Heart left ventricle (tissue), 16 donors: Measurements from ENCODE around the gene FOXP1. TPM values are rescaled to one million over a fixed set of nuclear protein-coding genes. Genes with fewer than 3 reads are reported as not detected.
A peak's percentile ranks its signal among the peaks of the same experiment; 100 is the strongest.

Experiments
- ATAC-seq, 4 donors: fragments of 200-7000 bp; cut with Tn5 transposase; one replicate each; pipeline ENCODE4 v1.9.1; 2020 to 2022; ENCODE audit warnings: moderate library complexity in 4 of 4, mild to moderate bottlenecking in 3 of 4, moderate number of reproducible peaks in 1 of 4
- DNase-seq, 5 donors: peaks; one replicate each; pipeline ENCODE4 v3.0.0-alpha.2; 2020
- H3K27ac ChIP-seq, 12 donors: fragments of 200-600 bp; sonication (generic) in 4 of 12; one replicate each; pipeline versions ENCODE4 v1.5.0 to v1.8.0; 2016 to 2022; ENCODE audit warnings: mild to moderate bottlenecking in 2 of 12
- H3K27me3 ChIP-seq, 9 donors: fragments of 200-600 bp; sonication (generic) in 2 of 9; one replicate each; pipeline versions ENCODE4 v1.5.1 to v1.8.0; 2016 to 2022; ENCODE audit warnings: mild to moderate bottlenecking in 3 of 9
- H3K36me3 ChIP-seq, 9 donors: fragments of 200-600 bp; sonication (generic) in 2 of 9; one replicate each; pipeline versions ENCODE4 v1.5.0 to v1.8.0; 2018 to 2022; ENCODE audit warnings: mild to moderate bottlenecking in 2 of 9
- H3K4me1 ChIP-seq, 12 donors: fragments of 200-600 bp; sonication (generic) in 4 of 12; one replicate each; pipeline versions ENCODE4 v1.5.0 to v1.8.0; 2016 to 2022; ENCODE audit warnings: mild to moderate bottlenecking in 3 of 12
- H3K4me3 ChIP-seq, 12 donors: fragments of 200-600 bp; sonication (generic) in 4 of 12; one replicate each; pipeline versions ENCODE4 v1.5.0 to v1.8.0; 2017 to 2022; ENCODE audit warnings: mild to moderate bottlenecking in 9 of 12, moderate library complexity in 4 of 12
- H3K9me3 ChIP-seq, 12 donors: fragments of 200-600 bp; sonication (generic) in 4 of 12; one replicate each; pipeline versions ENCODE4 v1.5.0 to v1.8.0; 2016 to 2022; ENCODE audit warnings: mild to moderate bottlenecking in 1 of 12
- CTCF ChIP-seq, 12 donors: fragments of 200-600 bp; sonication (generic) in 4 of 12; IDR thresholded peaks; one replicate each; pipeline versions ENCODE4 v1.5.0 to v1.8.0; 2018 to 2022; ENCODE audit warnings: antibody characterized with exemption in 12 of 12, mild to moderate bottlenecking in 5 of 12
- POLR2A ChIP-seq, 2 donors: fragments of 450-650 bp; IDR thresholded peaks; one replicate each; pipeline ENCODE4 v1.6.1; 2017; ENCODE audit warnings: antibody characterized with exemption in 2 of 2, mild to moderate bottlenecking in 2 of 2, moderate library complexity in 2 of 2
- WGBS, 4 donors: extraction: QIAGEN DNeasy Blood & Tissue Kit in 2 of 4; methylation state at CpG; one replicate each; pipeline versions ENCODE4 v1.1.5 to v1.1.7; 2013 to 2018; 5-methylcytosine and 5-hydroxymethylcytosine counted together
- intact Hi-C, 10 donors: fragments of 100-400 bp; cut with DNase I; formaldehyde crosslinking; loops; one replicate each; pipeline versions ENCODE4 v1.11.1 to v1.14.2; 2022
- polyA plus RNA-seq, 2 donors: library from polyadenylated mRNA; stranded (reverse); fragments of 200-250 nt; gene quantifications; one replicate each; pipeline ENCODE4 v1.2.3, GENCODE V29; 2013
- total RNA-seq, 9 donors: library from RNA; depleted of rRNA in 2 of 9; stranded (reverse); fragments of >200 nt in 2 of 9; fragmentation: NEBNext Ultra II Directional in 3 of 9; extraction: Animal tissue kit (Norgen Biotek cat#: 25700) in 3 of 9; gene quantifications; one replicate each; pipeline versions ENCODE4 v1.1.0 to v1.2.4, GENCODE V29; 2016 to 2023
- donor health status: ischemic (EF 13 %, LVEDD 7.1; RV severe dilation, severe dysfunction).
- donor health status: healthy with polysubstance abuse.
- donor health status: DM: no; HTN: yes; CAD: no.
- donor health status: DM: no; HTN: no; CAD: no.
- donor health status: ischemic (EF 25% LVEDD 6.9; RV normal size, moderate dysfunction).
- donor health status: ischemic (EF 25% LVEDD 5.7; RV mildly dilated, moderate dysfunction).
- donor health status: healthy.
- donor health status: DM: yes; HTN: yes; CAD: no.
- donor health status: ischemic (EF 35%, LVEDD 5.7; RV mildly dilated, moderate dysfunction).
- donor health status: nonischemic (EF 11% LVEDD 7.7; RV severe dilation, severe dysfunction).
- donor health status: DM: yes; HTN: yes; CAD: no.
- donor health status: PGD.
- donor health status: ischemic (EF 29% LVEDD 5.4; RV normal size, mild dysfunction).
- donor health status: nonischemic (EF 23%, LVEDD 6.1; RV moderate dilation, normal function).

The FOXP1 gene
- total and polyA plus RNA-seq, 11 donors = 14.9 to 67.8 (median 41.1) TPM

GRCh38 chr3:71101626-71102025 is 481.9 kb downstream of the FOXP1 start:
- peak overlapping the region in 1 of 12 donors; percentile 5 for H3K4me3 ChIP-seq
- TF ChIP-seq POLR2A (IDR thresholded peaks at IDR 0.05) = no peak
- TF ChIP-seq CTCF (IDR thresholded peaks at IDR 0.05) = no peak
- no peaks in the 10 kb centered on the region for H3K9me3 ChIP-seq
- H3K36me3 ChIP-seq = no peaks in the 10 kb centered on the region
- WGBS, 4 donors = 64 to 77% (median 72%) methylated on average over 5 of the region's 5 CpGs
- H3K4me1 ChIP-seq = peaks cover 5 to 61% (median 39%) of the 10 kb centered on the region in 12 donors
- H3K27me3 ChIP-seq = no peaks in the 10 kb centered on the region
- intact Hi-C loops = no loop called here
- ATAC-seq (peak in 1 of 4 donors; percentile 35), DNase-seq (no peak)
- peak overlapping the region in 7 of 12 donors; percentile 3 to 65 (median 56) for H3K27ac ChIP-seq

DNA sequence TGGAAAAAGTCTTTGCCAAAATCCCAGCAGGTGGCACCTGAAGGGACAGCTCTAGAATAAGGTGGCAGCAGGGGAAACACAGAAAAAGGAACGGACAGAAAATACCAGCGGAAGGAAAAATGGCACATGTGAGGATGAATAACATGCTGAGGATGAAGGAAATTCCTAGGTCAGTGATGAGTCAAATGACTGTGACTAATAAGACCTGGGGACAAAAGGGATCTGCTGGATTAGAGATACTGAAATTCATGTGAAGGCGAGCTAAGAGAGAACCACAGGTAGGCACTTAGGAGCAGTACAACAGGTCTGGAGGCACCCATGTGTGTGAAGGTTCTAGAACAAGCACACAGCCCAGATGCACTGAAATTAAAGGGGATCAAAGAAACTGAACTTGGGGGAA is 482.5 kb downstream of the FOXP1 start:
- Histone ChIP-seq H3K36me3 (no peaks in the 10 kb centered on the region), H3K27ac (peak overlapping the region in 2 of 12 donors; percentile 28 to 65), H3K4me1 (peaks cover 5 to 61% (median 40%) of the 10 kb centered on the region in 12 donors), H3K9me3 (no peaks in the 10 kb centered on the region), H3K4me3 (no peak overlapping the region), H3K27me3 (no peaks in the 10 kb centered on the region)
- ATAC-seq (no peak), DNase-seq (no peak)
- no peak for TF ChIP-seq CTCF (IDR thresholded peaks at IDR 0.05)
- TF ChIP-seq POLR2A (IDR thresholded peaks at IDR 0.05) = no peak
- intact Hi-C loops = no loop called here
- WGBS, 4 donors = 87 to 92% (median 89%) methylated on average over 3 of the region's 3 CpGs

DNA sequence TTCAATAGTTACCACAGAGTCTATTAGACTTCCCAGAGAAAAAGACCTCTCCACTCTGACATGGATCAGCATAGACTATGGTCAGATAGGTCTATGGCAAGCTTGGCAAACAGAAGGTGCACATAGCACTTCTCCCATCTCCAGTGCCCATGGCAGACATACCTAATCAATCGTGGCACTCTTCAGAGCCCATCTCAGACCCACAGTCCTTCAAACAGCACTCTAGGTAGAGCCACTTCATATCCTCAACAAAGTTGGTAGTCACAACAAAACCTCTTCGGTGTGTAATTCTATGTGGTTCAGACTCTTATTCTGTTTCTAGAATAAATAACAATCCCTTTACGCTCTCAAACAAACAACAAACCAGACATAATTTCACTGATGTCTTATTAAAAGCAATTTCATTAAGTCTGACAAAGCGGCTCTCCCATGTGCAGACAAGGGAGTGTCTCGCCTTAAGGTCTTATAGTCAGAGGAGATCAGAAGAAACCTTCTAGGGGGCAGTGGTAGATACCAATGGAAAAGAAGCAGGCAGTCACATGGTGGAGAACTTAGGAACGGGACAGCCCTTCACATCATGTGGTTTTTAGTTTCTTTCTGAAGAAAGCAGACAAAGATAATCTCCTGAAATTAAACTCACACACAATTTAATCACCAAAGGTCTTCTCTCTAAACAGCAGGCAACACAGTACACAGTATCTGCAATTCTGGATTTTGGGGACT is 483.4 kb downstream of the FOXP1 start:
- peak overlapping the region in 1 of 12 donors; percentile 28 for H3K27ac ChIP-seq
- TF ChIP-seq POLR2A (IDR thresholded peaks at IDR 0.05) (no peak), CTCF (IDR thresholded peaks at IDR 0.05) (no peak)

GRCh38 chr3:71097557-71097956 is 486.0 kb downstream of the FOXP1 start:
- H3K27me3 ChIP-seq = no peaks in the 10 kb centered on the region
- TF ChIP-seq CTCF (IDR thresholded peaks at IDR 0.05) = no peak
- no peak for TF ChIP-seq POLR2A (IDR thresholded peaks at IDR 0.05)
- H3K27ac ChIP-seq = no peak overlapping the region
- no peak overlapping the region for H3K4me3 ChIP-seq
- peaks cover 0 to 4% (median 0%) of the 10 kb centered on the region in 9 donors for H3K36me3 ChIP-seq
- H3K4me1 ChIP-seq = peaks cover 0 to 35% (median 18%) of the 10 kb centered on the region in 12 donors
- 62 to 69% (median 64%) methylated on average over 5 of the region's 5 CpGs for WGBS, 4 donors
- intact Hi-C loops = no loop called here
- H3K9me3 ChIP-seq = no peaks in the 10 kb centered on the region
- DNase-seq (no peak), ATAC-seq (peak in 2 of 4 donors; percentile 24 to 54)

More for the DNA sequence above, 483.4 kb downstream of the FOXP1 start:
- Histone ChIP-seq H3K27me3 (no peaks in the 10 kb centered on the region), H3K4me3 (no peak overlapping the region), H3K9me3 (no peaks in the 10 kb centered on the region), H3K36me3 (peaks cover 0 to 4% (median 0%) of the 10 kb centered on the region in 9 donors), H3K4me1 (peaks cover 5 to 61% (median 42%) of the 10 kb centered on the region in 12 donors)
- ATAC-seq = no peak
- WGBS, 4 donors = 58 to 73% (median 67%) methylated on average over 6 of the region's 6 CpGs
- no peak for DNase-seq
- intact Hi-C loops = no loop called here
